ENCODE measurements around the gene RGS3.

The RGS3 gene

GRCh38 chr9:113475031-113475430 is 11.5 kb downstream of the RGS3 start:
- 89% methylated on average over 2 of the region's 2 CpGs for WGBS
- no peak overlapping the region for H3K9ac ChIP-seq (ENCODE audit: low read length)
- H3K27ac ChIP-seq (ENCODE audit: low read length, poor library complexity, severe bottlenecking), result no peak overlapping the region
- H3K4me3 ChIP-seq (ENCODE audit: insufficient read depth in 1 of 2, low read depth in 1 of 2, low read length in 2 of 2), result no peak overlapping the region
- H3K23ac ChIP-seq (ENCODE audit: low read length in 2 of 2), result no peak overlapping the region
- no peaks in the 10 kb centered on the region for H3K9me3 ChIP-seq (ENCODE audit: control insufficient read depth, low read length)
- H2BK120ac ChIP-seq (ENCODE audit: low read depth, low read length), result no peak overlapping the region
- no peak overlapping the region for H3K4me2 ChIP-seq (ENCODE audit: low read length, poor library complexity, severe bottlenecking)
- no peak overlapping the region for H4K91ac ChIP-seq (ENCODE audit: low read length)
- no peak for DNase-seq
- no peak overlapping the region for H2BK15ac ChIP-seq (ENCODE audit: low read depth, poor library complexity, severe bottlenecking)
- H2BK12ac ChIP-seq (ENCODE audit: low read length in 2 of 2), result no peak overlapping the region
- H2BK5ac ChIP-seq (ENCODE audit: low read depth, low read length, poor library complexity, severe bottlenecking), result no peak overlapping the region
- H3K79me1 ChIP-seq (replicated peaks; ENCODE audit: low read length, poor library complexity, severe bottlenecking), result peaks cover 2% of the 10 kb centered on the region
- no peak overlapping the region for H3K14ac ChIP-seq (ENCODE audit: low read length in 2 of 2)
- no peaks in the 10 kb centered on the region for H3K36me3 ChIP-seq (ENCODE audit: control insufficient read depth in 1 of 2, insufficient read depth in 2 of 2, low read depth in 1 of 2, low read length in 2 of 2)
- H3K18ac ChIP-seq (ENCODE audit: low read depth in 1 of 2, low read length in 2 of 2), result no peak overlapping the region
- H4K8ac ChIP-seq (ENCODE audit: low read length), result no peak overlapping the region
- no peak overlapping the region for H3K4ac ChIP-seq (ENCODE audit: low read depth in 1 of 2, low read length in 2 of 2)
- H2AFZ ChIP-seq (ENCODE audit: low read depth, low read length), result no peak overlapping the region
- peaks cover 2% of the 10 kb centered on the region for H3K4me1 ChIP-seq (ENCODE audit: control insufficient read depth, insufficient read depth, low read depth, low read length)
- peaks cover 0 to 17% of the 10 kb centered on the region in 2 experiments for H3K27me3 ChIP-seq (ENCODE audit: control insufficient read depth in 1 of 2, insufficient read depth in 1 of 2, low read length in 2 of 2)
- H2AK5ac ChIP-seq (ENCODE audit: low read length, severe bottlenecking), result no peak overlapping the region

- Histone ChIP-seq H3K4me3 (ENCODE audit: insufficient read depth in 1 of 2, low read depth in 1 of 2, low read length in 2 of 2) (no peak overlapping the region), H2BK120ac (ENCODE audit: low read depth, low read length) (no peak overlapping the region), H3K23ac (ENCODE audit: low read length in 2 of 2) (no peak overlapping the region), H3K14ac (ENCODE audit: low read length in 2 of 2) (no peak overlapping the region), H2BK15ac (ENCODE audit: low read depth, poor library complexity, severe bottlenecking) (no peak overlapping the region), H3K27ac (ENCODE audit: low read length, poor library complexity, severe bottlenecking) (no peak overlapping the region), H3K27me3 (ENCODE audit: control insufficient read depth in 1 of 2, insufficient read depth in 1 of 2, low read length in 2 of 2) (peaks cover 0 to 17% of the 10 kb centered on the region in 2 experiments), H3K9ac (ENCODE audit: low read length) (no peak overlapping the region), H3K9me3 (ENCODE audit: control insufficient read depth, low read length) (no peaks in the 10 kb centered on the region), H4K8ac (ENCODE audit: low read length) (no peak overlapping the region), H2AFZ (ENCODE audit: low read depth, low read length) (no peak overlapping the region), H2BK5ac (ENCODE audit: low read depth, low read length, poor library complexity, severe bottlenecking) (no peak overlapping the region), H2BK12ac (ENCODE audit: low read length in 2 of 2) (no peak overlapping the region), H2AK5ac (ENCODE audit: low read length, severe bottlenecking) (no peak overlapping the region), H3K79me1 (replicated peaks; ENCODE audit: low read length, poor library complexity, severe bottlenecking) (peaks cover 2% of the 10 kb centered on the region), H4K91ac (ENCODE audit: low read length) (no peak overlapping the region), H3K4me2 (ENCODE audit: low read length, poor library complexity, severe bottlenecking) (no peak overlapping the region), H3K4ac (ENCODE audit: low read depth in 1 of 2, low read length in 2 of 2) (no peak overlapping the region), H3K36me3 (ENCODE audit: control insufficient read depth in 1 of 2, insufficient read depth in 2 of 2, low read depth in 1 of 2, low read length in 2 of 2) (no peaks in the 10 kb centered on the region), H3K18ac (ENCODE audit: low read depth in 1 of 2, low read length in 2 of 2) (no peak overlapping the region), H3K4me1 (ENCODE audit: control insufficient read depth, insufficient read depth, low read depth, low read length) (peaks cover 2% of the 10 kb centered on the region)
- 94% methylated on average over 4 of the region's 4 CpGs for whole genome bisulfite sequencing
- no peak for DNase-seq
Measured at GRCh38 chr9:113475992-113476391, 12.5 kb downstream of the RGS3 start.

GRCh38 chr9:113476511-113476916 is 13.0 kb downstream of the RGS3 start:
- Histone ChIP-seq H3K9ac (ENCODE audit: low read length) (no peak overlapping the region), H3K14ac (ENCODE audit: low read length in 2 of 2) (no peak overlapping the region), H3K9me3 (ENCODE audit: control insufficient read depth, low read length) (no peaks in the 10 kb centered on the region), H4K8ac (ENCODE audit: low read length) (no peak overlapping the region), H3K23ac (ENCODE audit: low read length in 2 of 2) (no peak overlapping the region), H4K91ac (ENCODE audit: low read length) (no peak overlapping the region), H3K4me1 (ENCODE audit: control insufficient read depth, insufficient read depth, low read depth, low read length) (peaks cover 1% of the 10 kb centered on the region), H3K4ac (ENCODE audit: low read depth in 1 of 2, low read length in 2 of 2) (no peak overlapping the region), H2AK5ac (ENCODE audit: low read length, severe bottlenecking) (no peak overlapping the region), H2BK5ac (ENCODE audit: low read depth, low read length, poor library complexity, severe bottlenecking) (no peak overlapping the region), H3K36me3 (ENCODE audit: control insufficient read depth in 1 of 2, insufficient read depth in 2 of 2, low read depth in 1 of 2, low read length in 2 of 2) (no peaks in the 10 kb centered on the region), H3K79me1 (replicated peaks; ENCODE audit: low read length, poor library complexity, severe bottlenecking) (peaks cover 2% of the 10 kb centered on the region), H3K4me3 (ENCODE audit: insufficient read depth in 1 of 2, low read depth in 1 of 2, low read length in 2 of 2) (no peak overlapping the region), H3K18ac (ENCODE audit: low read depth in 1 of 2, low read length in 2 of 2) (no peak overlapping the region), H2BK15ac (ENCODE audit: low read depth, poor library complexity, severe bottlenecking) (no peak overlapping the region), H3K27me3 (ENCODE audit: control insufficient read depth in 1 of 2, insufficient read depth in 1 of 2, low read length in 2 of 2) (peaks cover 0 to 17% of the 10 kb centered on the region in 2 experiments), H2AFZ (ENCODE audit: low read depth, low read length) (no peak overlapping the region), H3K27ac (ENCODE audit: low read length, poor library complexity, severe bottlenecking) (no peak overlapping the region), H3K4me2 (ENCODE audit: low read length, poor library complexity, severe bottlenecking) (no peak overlapping the region), H2BK120ac (ENCODE audit: low read depth, low read length) (no peak overlapping the region), H2BK12ac (ENCODE audit: low read length in 2 of 2) (no peak overlapping the region)
- WGBS, result 80% methylated on average over 3 of the region's 4 CpGs
- no peak for DNase-seq

- Histone ChIP-seq H2AFZ (ENCODE audit: low read depth, low read length) (no peak overlapping the region), H3K4ac (ENCODE audit: low read depth in 1 of 2, low read length in 2 of 2) (no peak overlapping the region), H3K79me1 (replicated peaks; ENCODE audit: low read length, poor library complexity, severe bottlenecking) (peaks cover 2% of the 10 kb centered on the region), H2BK15ac (ENCODE audit: low read depth, poor library complexity, severe bottlenecking) (no peak overlapping the region), H3K4me1 (ENCODE audit: control insufficient read depth, insufficient read depth, low read depth, low read length) (no peaks in the 10 kb centered on the region), H3K27me3 (ENCODE audit: control insufficient read depth in 1 of 2, insufficient read depth in 1 of 2, low read length in 2 of 2) (peaks cover 0 to 17% of the 10 kb centered on the region in 2 experiments), H3K4me3 (ENCODE audit: insufficient read depth in 1 of 2, low read depth in 1 of 2, low read length in 2 of 2) (no peak overlapping the region), H3K23ac (ENCODE audit: low read length in 2 of 2) (no peak overlapping the region), H4K91ac (ENCODE audit: low read length) (no peak overlapping the region), H3K14ac (ENCODE audit: low read length in 2 of 2) (no peak overlapping the region), H3K27ac (ENCODE audit: low read length, poor library complexity, severe bottlenecking) (no peak overlapping the region), H4K8ac (ENCODE audit: low read length) (no peak overlapping the region), H2BK120ac (ENCODE audit: low read depth, low read length) (no peak overlapping the region), H3K9ac (ENCODE audit: low read length) (no peak overlapping the region), H3K18ac (ENCODE audit: low read depth in 1 of 2, low read length in 2 of 2) (no peak overlapping the region), H3K4me2 (ENCODE audit: low read length, poor library complexity, severe bottlenecking) (no peak overlapping the region), H2BK12ac (ENCODE audit: low read length in 2 of 2) (no peak overlapping the region), H2BK5ac (ENCODE audit: low read depth, low read length, poor library complexity, severe bottlenecking) (no peak overlapping the region), H3K36me3 (ENCODE audit: control insufficient read depth in 1 of 2, insufficient read depth in 2 of 2, low read depth in 1 of 2, low read length in 2 of 2) (no peaks in the 10 kb centered on the region), H3K9me3 (ENCODE audit: control insufficient read depth, low read length) (no peaks in the 10 kb centered on the region), H2AK5ac (ENCODE audit: low read length, severe bottlenecking) (no peak overlapping the region)
- no peak for DNase-seq
- 89% methylated on average over 4 of the region's 4 CpGs for WGBS
Measured at GRCh38 chr9:113477058-113477457, 13.5 kb downstream of the RGS3 start.

Data from mesenchymal stem cell (in vitro differentiated cells and primary cell).